Measurements from ENCODE around the gene MEP1A.
"Not testable (repeated sequence)": the region's sequence is repeated elsewhere in the genome, so short reads cannot be mapped to it uniquely, and the experiment has no call there.

Gene MEP1A

GRCh38 chr6:46793138-46793537 lies at the start of gene MEP1A:
TSS of gene MEP1A (plus strand) at chr6:46793389. CDS start at chr6:46793399, 10 bp downstream.
- DNase-seq = no peak

- DNase-seq = no peak
Observed at GRCh38 chr6:46743425-46744158, 49.6 kb upstream of the MEP1A start.

GRCh38 chr6:46744159-46744725 lies 48.9 kb upstream of the MEP1A start:
- not testable (repeated sequence) for DNase-seq

- DNase-seq = no peak
Observed at GRCh38 chr6:46745973-46746372, 47.2 kb upstream of the MEP1A start.

GRCh38 chr6:46746696-46747095 lies 46.5 kb upstream of the MEP1A start, which contains the start of gene ANKRD66:
TSS of gene ANKRD66 (plus strand) at chr6:46746933. CDS start at chr6:46751949, 5,016 bp downstream.
- DNase-seq = no peak

- no peak for DNase-seq
Observed at GRCh38 chr6:46748940-46749503, 44.2 kb upstream of the MEP1A start.

- no peak for DNase-seq
Observed at GRCh38 chr6:46749731-46750130, 43.5 kb upstream of the MEP1A start.

GRCh38 chr6:46751658-46752057 lies 41.5 kb upstream of the MEP1A start:
- DNase-seq = no peak

- no peak for DNase-seq
Observed at GRCh38 chr6:46755865-46756264, 37.3 kb upstream of the MEP1A start.

GRCh38 chr6:46756469-46757213 lies 36.5 kb upstream of the MEP1A start:
- no peak for DNase-seq

- no peak for DNase-seq
Observed at GRCh38 chr6:46757214-46757596, 36.0 kb upstream of the MEP1A start.

- no peak for DNase-seq
Observed at GRCh38 chr6:46758960-46759753, 34.0 kb upstream of the MEP1A start.

- peak; percentile 7 for DNase-seq
Observed at GRCh38 chr6:46760925-46761324, 32.3 kb upstream of the MEP1A start.

- DNase-seq = no peak
Observed at GRCh38 chr6:46763466-46763865, 29.7 kb upstream of the MEP1A start.

- not testable (repeated sequence) for DNase-seq
Observed at GRCh38 chr6:46764280-46764679, 28.9 kb upstream of the MEP1A start.

GRCh38 chr6:46764961-46765360 lies 28.2 kb upstream of the MEP1A start:
- no peak for DNase-seq

GRCh38 chr6:46772016-46772415 lies 21.2 kb upstream of the MEP1A start:
- peak; percentile 19 for DNase-seq

GRCh38 chr6:46772762-46773161 lies 20.4 kb upstream of the MEP1A start:
- DNase-seq = peak; percentile 83

- DNase-seq = peak; percentile 41
Observed at GRCh38 chr6:46773201-46773855, 19.9 kb upstream of the MEP1A start.

- DNase-seq = not testable (repeated sequence)
Observed at GRCh38 chr6:46774736-46775135, 18.5 kb upstream of the MEP1A start.

GRCh38 chr6:46776070-46776712 lies 17.0 kb upstream of the MEP1A start:
- no peak for DNase-seq

Data from hematopoietic multipotent progenitor cell treated with erythropoietin and hydrocortisone succinate and interleukin-3 and kit ligand, for 4 days (in vitro differentiated cells).